Measurements from ENCODE around the gene ANKRD35. TPM values are rescaled to one million over a fixed set of nuclear protein-coding genes. Genes with fewer than 3 reads are reported as not detected.
"Not testable (repeated sequence)": the region's sequence is repeated elsewhere in the genome, so short reads cannot be mapped to it uniquely, and the experiment has no call there.

Gene ANKRD35
- total RNA-seq, 2 experiments from 2014 or later = 0.24 to 0.36 TPM

DNA sequence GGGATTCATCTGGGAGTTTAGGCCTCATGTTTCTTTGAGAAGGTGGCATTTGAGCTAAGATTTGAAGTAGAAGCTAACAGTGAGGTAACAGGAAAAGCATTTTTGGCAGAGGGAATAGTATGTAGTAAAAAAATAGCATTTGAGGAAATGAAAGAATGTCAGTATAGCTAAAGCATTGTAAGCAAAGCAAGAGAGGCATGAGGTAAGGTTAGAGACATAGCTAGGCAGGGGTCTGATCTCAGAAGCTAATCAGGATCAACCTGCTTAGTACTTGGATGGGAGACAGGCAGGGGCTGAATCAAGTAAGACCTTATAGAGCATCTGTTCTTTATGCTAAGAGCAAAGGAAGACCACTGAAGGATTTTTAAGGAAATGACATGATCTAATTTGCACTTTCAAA lies 57.7 kb downstream of the ANKRD35 start:
- peaks cover 55% of the 10 kb centered on the region for H3K36me3 Mint-ChIP-seq
- peaks cover 43% of the 10 kb centered on the region for H3K4me1 Mint-ChIP-seq (ENCODE audit: low read depth)
- DNase-seq = no peak
- H3K27me3 Mint-ChIP-seq = no peaks in the 10 kb centered on the region
- POLR2A ChIA-PET = interaction anchor here (1.1 to 3.6 kb wide), 4 partner anchors 9 to 132 kb away, joined by 4 to 14 read pairs (median 6); partner anchors contain the start of genes NUDT17 and PIAS3
- intact Hi-C loops (cut with micrococcal nuclease) = loop anchor here (5.0 kb wide), 4 partner anchors 46 to 169 kb away; partner anchors contain the start of genes LIX1L, PEX11B and TXNIP
- no peaks in the 10 kb centered on the region for H3K9me3 Mint-ChIP-seq
- CTCF ChIA-PET = interaction anchor here (0.7 to 16.5 kb wide), 3 partner anchors 19 to 190 kb away, joined by 3 to 154 read pairs (median 3); partner anchors contain the start of gene NUDT17
- H3K4me3 Mint-ChIP-seq = peak overlapping the region; percentile 17
- peak overlapping the region; percentile 87 for H3K27ac Mint-ChIP-seq

DNA sequence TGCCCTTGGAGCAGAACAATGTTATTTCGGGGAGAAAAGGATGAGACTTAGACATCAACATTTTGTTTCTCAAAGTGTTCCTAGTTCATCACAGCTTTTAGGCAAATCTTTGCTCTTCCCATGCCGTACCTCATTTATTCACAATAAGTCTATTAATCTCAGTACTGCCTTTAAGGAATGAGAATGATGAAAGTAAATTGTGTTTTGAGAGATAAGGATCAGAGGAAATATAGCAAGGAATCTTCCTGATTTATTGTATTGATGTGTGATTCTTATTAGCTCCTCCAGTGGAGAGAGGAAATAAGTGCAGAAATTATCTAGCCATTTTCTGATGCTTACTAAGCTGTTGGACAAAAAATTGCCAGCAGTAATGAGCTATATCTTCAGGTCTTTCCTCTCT lies 59.6 kb downstream of the ANKRD35 start:
- Mint-ChIP-seq H3K9me3 (no peaks in the 10 kb centered on the region), H3K27ac (no peak overlapping the region), H3K4me3 (no peak overlapping the region), H3K4me1 (ENCODE audit: low read depth) (peaks cover 50% of the 10 kb centered on the region), H3K36me3 (peaks cover 46% of the 10 kb centered on the region), H3K27me3 (no peaks in the 10 kb centered on the region)
- intact Hi-C loops (cut with micrococcal nuclease) = loop anchor here (5.0 kb wide), 4 partner anchors 44 to 171 kb away; partner anchors contain the start of genes LIX1L, PEX11B and TXNIP
- no peak for DNase-seq
- POLR2A ChIA-PET = interaction anchor here (0.9 to 3.6 kb wide), 3 partner anchors 13 to 226 kb away, joined by 3 to 14 read pairs (median 4); partner anchors contain the start of gene NUDT17
- CTCF ChIA-PET = interaction anchor here (0.7 to 16.5 kb wide), 3 partner anchors 21 to 106 kb away, joined by 3 to 154 read pairs (median 4); partner anchors contain the start of gene NUDT17

- ChIA-PET CTCF (interaction anchor here (1.4 to 16.5 kb wide), 2 partner anchors 22 to 104 kb away, joined by 4 to 154 read pairs; partner anchors contain the start of gene NUDT17), POLR2A (interaction anchor here (0.7 to 2.4 kb wide), 4 partner anchors 21 to 140 kb away, joined by 3 to 10 read pairs (median 4); partner anchors contain the start of genes ANKRD34A, NUDT17, PIAS3 and POLR3GL)
- Mint-ChIP-seq H3K9me3 (no peaks in the 10 kb centered on the region), H3K4me3 (peak overlapping the region; percentile 96), H3K36me3 (peaks cover 35% of the 10 kb centered on the region), H3K27ac (peak overlapping the region; percentile 95), H3K27me3 (no peaks in the 10 kb centered on the region), H3K4me1 (ENCODE audit: low read depth) (peaks cover 50% of the 10 kb centered on the region)
- DNase-seq = no peak
- intact Hi-C loops (cut with micrococcal nuclease) = no loop called here
Observed at GRCh38 chr1:145824499-145824842, 61.2 kb downstream of the ANKRD35 start.

DNA sequence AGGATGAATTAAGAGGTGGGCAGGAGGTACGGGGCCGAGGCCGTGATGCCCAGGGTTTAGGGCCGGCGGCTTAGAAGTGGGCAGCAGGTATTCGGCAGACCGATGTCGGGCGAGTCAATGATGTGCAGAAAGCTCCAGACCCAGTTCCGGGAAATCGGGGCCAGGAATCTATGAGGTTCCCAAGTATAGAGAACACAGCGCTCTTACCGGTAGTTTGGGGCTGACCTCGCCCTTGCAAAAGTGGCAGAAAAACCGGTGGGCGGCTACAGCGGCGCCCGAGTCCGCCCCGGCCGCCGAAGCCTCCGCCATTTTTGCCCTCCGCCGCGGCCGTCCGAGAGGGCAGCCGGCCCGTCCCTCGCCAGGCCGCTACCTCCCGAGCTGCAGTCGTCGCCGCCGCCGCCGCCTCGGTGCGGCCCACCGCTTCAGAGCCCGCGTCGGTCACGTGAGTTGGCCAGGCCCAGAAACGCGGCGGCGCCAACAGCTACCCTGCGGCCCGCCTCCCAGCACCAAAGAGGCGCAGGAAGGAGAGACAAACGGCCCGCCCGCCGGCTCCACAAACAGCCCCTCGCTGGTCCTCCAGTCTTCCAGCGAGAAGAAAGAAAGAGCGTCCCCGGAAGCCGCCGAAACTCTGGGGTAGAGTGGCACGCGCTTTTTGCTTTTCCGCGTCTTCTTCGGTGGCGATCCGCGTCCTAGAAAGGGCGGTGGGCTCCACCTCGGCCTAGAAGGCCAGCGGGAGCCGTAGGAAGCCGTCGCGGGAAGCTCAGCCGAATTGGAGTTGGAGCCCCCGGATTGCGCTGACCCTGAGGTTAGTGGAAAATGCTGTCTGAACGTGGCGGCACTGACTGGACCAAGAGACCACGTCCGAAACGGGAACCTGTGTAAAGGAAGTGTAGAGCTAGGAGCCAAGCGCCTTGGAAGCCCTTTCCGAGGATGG lies 61.8 kb downstream of the ANKRD35 start, which contains the start of the genes POLR3C and RNF115:
Gene POLR3C, plus strand, starts transcription at position 636 of the 934 bp plus-strand sequence. CDS start 1,577 bp downstream, outside the sequence.
Gene RNF115, minus strand, starts transcription at position 531 of the 934 bp plus-strand sequence. Its CDS starts 222 bp downstream, at position 309.
- DNase-seq = peak; percentile 89
- Mint-ChIP-seq H3K9me3 (no peaks in the 10 kb centered on the region), H3K4me1 (ENCODE audit: low read depth) (peaks cover 47% of the 10 kb centered on the region), H3K4me3 (peak within 1 kb of the TSS; percentile 96), H3K36me3 (peaks cover 33% of the 10 kb centered on the region), H3K27ac (peak within 1 kb of the TSS; percentile 95), H3K27me3 (no peaks in the 10 kb centered on the region)
- CTCF ChIA-PET = interaction anchor here (0.7 to 16.5 kb wide), 3 partner anchors 23 to 174 kb away, joined by 3 to 154 read pairs (median 4); partner anchors contain the start of gene NUDT17
- POLR2A ChIA-PET = interaction anchor here (0.7 to 2.4 kb wide), 5 partner anchors 21 to 141 kb away, joined by 3 to 10 read pairs (median 4); partner anchors contain the start of genes ANKRD34A, NUDT17, PIAS3 and POLR3GL
- intact Hi-C loops (cut with micrococcal nuclease) = no loop called here

GRCh38 chr1:145822779-145823331 lies 62.8 kb downstream of the ANKRD35 start:
- CTCF ChIA-PET = interaction anchor here (16.5 kb wide), 1 partner anchor 24 kb away, joined by 154 read pairs; the partner anchor contains the start of gene NUDT17
- Mint-ChIP-seq H3K36me3 (peaks cover 24% of the 10 kb centered on the region), H3K4me1 (ENCODE audit: low read depth) (peaks cover 37% of the 10 kb centered on the region)
- H3K4me3 Mint-ChIP-seq; H3K27ac Mint-ChIP-seq; H3K27me3 Mint-ChIP-seq; H3K9me3 Mint-ChIP-seq; intact Hi-C loops (cut with micrococcal nuclease); DNase-seq: not testable (repeated sequence)
- POLR2A ChIA-PET = interaction anchor here (2.4 kb wide), 1 partner anchor 36 kb away, joined by 10 read pairs; the partner anchor contains the start of gene PIAS3

DNA sequence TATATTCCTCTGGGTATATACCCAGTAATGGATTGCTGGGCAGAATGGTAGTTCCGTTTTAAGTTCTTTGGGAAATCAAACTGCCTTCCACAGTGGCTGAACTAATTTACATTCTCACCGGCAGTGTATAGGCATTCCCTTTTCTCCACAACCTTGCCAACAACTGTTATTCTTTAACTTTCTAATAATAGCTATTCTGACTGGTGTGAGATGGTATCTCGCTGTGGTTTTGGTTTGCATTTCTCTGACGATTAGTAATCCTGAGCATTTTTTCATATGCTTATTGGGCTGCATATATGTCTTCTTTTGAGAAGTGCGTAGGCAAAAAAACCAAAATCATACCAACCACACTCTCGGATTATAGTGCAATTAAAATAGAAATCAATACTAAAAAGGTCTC lies 67.6 kb downstream of the ANKRD35 start:
- H3K27ac Mint-ChIP-seq; CTCF ChIA-PET; H3K4me3 Mint-ChIP-seq; H3K9me3 Mint-ChIP-seq; intact Hi-C loops (cut with micrococcal nuclease); POLR2A ChIA-PET; H3K36me3 Mint-ChIP-seq; H3K27me3 Mint-ChIP-seq; DNase-seq: not testable (repeated sequence)
- H3K4me1 Mint-ChIP-seq (ENCODE audit: low read depth) = peaks cover 12% of the 10 kb centered on the region

Small RNA genes within 50 kb of the gene (microRNA-seq; reads per million reads assigned to microRNA genes)
- gene MIR6736 (ENCODE audit: borderline microRNAs expressed, borderline number of aligned reads, borderline replicate concordance) = 1.2 reads per million

Other genes with a start within 250 kb of the ANKRD35 start
- not detected for gene PDZK1, start 178.5 kb downstream of the ANKRD35 start, total RNA-seq
- under 1 TPM; 0.14 to 0.31 TPM for gene CD160, start 166.4 kb downstream of the ANKRD35 start, total RNA-seq
- gene RNF115, start 61.8 kb downstream of the ANKRD35 start, total RNA-seq = 10 to 100 TPM; 10.1 TPM
- gene POLR3C, start 61.7 kb downstream of the ANKRD35 start, total RNA-seq = 10 to 100 TPM; 27.3 to 28.9 TPM
- 1 to 10 TPM; 2.8 to 3.8 TPM for gene NUDT17, start 40.2 kb downstream of the ANKRD35 start, total RNA-seq
- gene PIAS3, start 26.8 kb downstream of the ANKRD35 start, total RNA-seq = 10 to 100 TPM; 17.8 to 17.9 TPM
- gene ITGA10, start 24.2 kb upstream of the ANKRD35 start, total RNA-seq = 1 to 10 TPM; 1.0 to 1.1 TPM
- 10 to 100 TPM; 22.8 to 25.6 TPM for gene PEX11B, start 32.9 kb upstream of the ANKRD35 start, total RNA-seq
- gene RBM8A, start 41.6 kb upstream of the ANKRD35 start, total RNA-seq = 100 to 1,000 TPM; 275 to 277 TPM
- gene LIX1L, start 72.2 kb upstream of the ANKRD35 start, total RNA-seq = 10 to 100 TPM; 46.6 to 47.8 TPM
- 1 to 10 TPM; 4.6 to 4.7 TPM for gene ANKRD34A, start 78.7 kb upstream of the ANKRD35 start, total RNA-seq
- 10 to 100 TPM; 27.3 to 30.9 TPM for gene POLR3GL, start 78.8 kb upstream of the ANKRD35 start, total RNA-seq
- gene TXNIP, start 110.7 kb upstream of the ANKRD35 start, total RNA-seq = 10 to 100 TPM; 82.6 to 88.8 TPM
- not detected for gene HJV, start 135.9 kb upstream of the ANKRD35 start, total RNA-seq

Data from activated CD4-positive, alpha-beta memory T cell treated with anti-CD3 and anti-CD28 coated beads for 36 hours (primary cell).